HG02678 (cell line): Measurements from ENCODE around the gene RNFT2.

ENCODE experiments used
- ATAC-seq: cut with Tn5 transposase; IDR thresholded peaks from one replicate; pipeline ENCODE4 v1.9.1; 2021; ENCODE audit warnings: mild to moderate bottlenecking, moderate library complexity; ENCODE audit not compliant: unreplicated experiment

RNFT2 gene

DNA sequence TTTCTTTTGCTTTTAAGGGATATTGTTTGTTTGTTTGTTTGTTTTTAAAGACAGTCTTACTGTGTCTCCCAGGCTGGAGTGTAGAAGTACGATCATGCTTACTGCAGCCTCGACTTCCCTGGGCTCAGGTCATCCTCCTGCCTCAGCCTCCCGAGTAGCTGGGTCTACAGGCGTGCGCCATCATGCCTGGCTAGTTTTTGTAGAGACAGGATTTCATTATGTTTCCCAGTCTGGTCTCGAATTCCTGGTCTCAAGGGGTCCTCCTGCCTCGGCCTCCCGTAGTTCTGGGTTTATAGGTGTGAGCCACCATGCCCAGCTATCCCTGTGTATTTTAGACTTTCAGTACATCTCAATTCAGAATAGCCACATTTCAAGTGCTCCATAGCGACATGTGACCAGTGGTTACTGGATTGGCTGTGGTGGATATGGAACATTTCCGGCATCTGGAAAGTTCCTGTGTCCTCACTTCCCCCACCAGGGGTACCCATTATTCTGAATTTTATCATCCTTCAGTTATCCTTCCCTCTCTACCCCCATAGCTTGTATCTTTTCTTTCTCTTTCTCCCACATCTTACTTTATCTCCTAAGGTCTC is 82.0 kb downstream of the RNFT2 start:
- no peak for ATAC-seq

GRCh38 chr12:116821291-116821690 is 83.2 kb downstream of the RNFT2 start:
- ATAC-seq: no peak

- ATAC-seq: no peak
Observed at GRCh38 chr12:116827432-116827831, 89.3 kb downstream of the RNFT2 start.

- no peak for ATAC-seq
Observed at GRCh38 chr12:116832353-116832752, 94.2 kb downstream of the RNFT2 start.

GRCh38 chr12:116833474-116833873 is 95.4 kb downstream of the RNFT2 start:
- no peak for ATAC-seq

DNA sequence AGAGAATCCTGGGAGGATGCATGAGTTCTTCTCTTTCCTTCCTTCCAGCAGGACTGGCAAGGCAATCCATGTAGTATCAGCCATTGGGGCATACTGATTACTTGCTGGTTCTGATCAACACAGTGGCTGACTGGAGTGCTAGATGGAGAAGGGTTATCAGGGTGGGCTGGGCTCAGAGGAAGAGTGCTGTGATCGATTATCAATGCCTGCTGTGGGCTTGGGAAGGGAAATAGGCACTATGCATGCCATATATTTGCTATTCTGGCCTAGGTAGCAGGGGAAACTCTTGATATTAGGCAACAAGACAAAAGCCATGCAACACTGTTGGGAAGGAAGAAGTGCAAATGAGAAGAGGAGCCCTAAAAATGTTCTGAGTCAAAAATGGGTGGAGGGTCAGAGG is 97.4 kb downstream of the RNFT2 start:
- ATAC-seq: no peak

- ATAC-seq: no peak
Observed at GRCh38 chr12:116837097-116837496, 99.0 kb downstream of the RNFT2 start.

GRCh38 chr12:116838365-116838764 is 100.2 kb downstream of the RNFT2 start:
- ATAC-seq: no peak

DNA sequence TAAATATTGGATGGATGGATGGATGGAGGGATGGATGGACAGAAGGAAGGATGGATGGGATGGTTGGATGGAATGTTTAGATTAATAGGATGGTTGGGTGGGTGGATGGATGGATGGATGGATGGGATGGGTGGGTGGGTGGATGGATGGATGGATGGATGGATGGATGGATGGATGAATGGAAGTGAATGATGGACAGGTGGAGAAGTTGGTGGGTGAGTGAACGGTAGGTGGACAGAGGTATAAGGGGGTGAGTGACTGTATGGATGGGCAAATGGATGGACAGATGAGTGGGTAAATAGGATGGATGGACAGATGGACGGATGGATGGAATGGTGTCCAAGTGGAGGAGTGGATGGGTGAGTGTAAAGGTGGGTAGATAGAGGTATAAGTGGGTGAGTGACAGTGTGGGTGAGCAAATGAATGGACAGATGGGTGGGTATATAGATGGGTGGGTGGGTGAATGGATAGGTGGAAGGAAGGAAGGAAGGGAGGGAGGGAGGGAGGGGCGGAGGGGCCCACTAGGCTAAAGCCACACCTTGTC is 101.2 kb downstream of the RNFT2 start:
- no peak for ATAC-seq

DNA sequence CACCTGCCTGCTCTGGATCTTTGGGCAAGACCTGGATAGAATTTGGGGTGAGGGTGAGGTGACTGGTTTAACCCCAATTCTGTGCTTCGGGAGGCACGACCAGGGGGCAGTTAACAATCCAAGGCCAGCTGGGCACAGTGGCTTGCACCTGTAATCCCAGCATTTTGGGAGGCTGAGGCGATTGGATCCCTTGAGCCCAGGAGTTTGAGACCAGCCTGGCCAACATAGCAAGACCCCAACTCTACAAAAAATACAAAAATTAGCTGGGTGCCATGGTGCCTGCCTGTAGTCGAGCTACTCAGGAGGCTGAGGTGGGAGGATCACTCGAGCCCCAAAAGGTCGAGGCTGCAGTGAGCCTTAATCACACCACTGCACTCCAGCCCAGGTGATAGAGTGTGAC is 105.0 kb downstream of the RNFT2 start:
- no peak for ATAC-seq

GRCh38 chr12:116849216-116849615 is 111.1 kb downstream of the RNFT2 start:
- ATAC-seq: no peak

- no peak for ATAC-seq
Observed at GRCh38 chr12:116852303-116852702, 114.2 kb downstream of the RNFT2 start.

- ATAC-seq: no peak
Observed at GRCh38 chr12:116853507-116853906, 115.4 kb downstream of the RNFT2 start.

GRCh38 chr12:116855744-116856470 is 117.8 kb downstream of the RNFT2 start:
- no peak for ATAC-seq

DNA sequence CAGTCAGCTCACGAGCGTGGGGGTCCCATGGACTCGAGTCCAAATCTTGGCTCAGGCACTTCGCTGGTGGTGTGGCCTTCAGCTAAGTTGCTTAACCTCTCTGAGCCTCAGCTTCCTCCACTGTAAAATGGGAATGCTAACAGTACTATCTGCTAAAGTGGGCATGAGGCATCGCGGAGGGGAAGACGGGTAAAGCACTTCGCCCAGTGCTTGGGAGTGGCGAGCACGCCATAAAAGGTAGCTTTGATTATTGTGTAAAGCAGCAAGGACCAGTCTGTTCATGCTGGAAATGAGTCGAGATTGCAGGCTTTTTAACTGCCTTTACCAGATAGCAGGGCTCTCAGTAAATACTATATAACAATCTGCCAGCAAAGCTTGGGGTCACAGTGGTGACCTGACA is 118.6 kb downstream of the RNFT2 start:
- no peak for ATAC-seq

- ATAC-seq: no peak
Observed at GRCh38 chr12:116859079-116859478, 121.0 kb downstream of the RNFT2 start.

GRCh38 chr12:116860263-116860662 is 122.1 kb downstream of the RNFT2 start:
- ATAC-seq: no peak

DNA sequence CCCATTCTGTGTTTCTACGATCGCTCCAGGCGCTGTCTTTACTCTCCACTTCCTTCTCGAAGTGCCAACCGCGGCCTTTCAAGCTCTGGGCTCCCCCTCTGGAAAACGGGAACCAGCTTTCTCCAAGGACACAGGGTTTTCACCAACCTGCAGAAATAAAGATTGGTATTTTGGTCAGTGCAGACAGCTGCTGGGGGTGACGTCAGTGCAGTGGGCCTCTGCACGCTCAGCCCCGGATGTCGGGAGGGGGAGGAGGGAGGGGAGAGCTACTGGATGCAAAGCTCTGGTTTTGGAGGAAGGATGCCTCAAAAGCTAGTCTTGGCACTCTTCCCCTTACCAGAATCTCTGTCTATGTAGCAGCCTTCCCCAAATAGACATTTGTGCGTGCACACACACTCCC is 123.2 kb downstream of the RNFT2 start:
- ATAC-seq: peak; percentile 89

GRCh38 chr12:116862167-116862566 is 124.1 kb downstream of the RNFT2 start:
- ATAC-seq: no peak

DNA sequence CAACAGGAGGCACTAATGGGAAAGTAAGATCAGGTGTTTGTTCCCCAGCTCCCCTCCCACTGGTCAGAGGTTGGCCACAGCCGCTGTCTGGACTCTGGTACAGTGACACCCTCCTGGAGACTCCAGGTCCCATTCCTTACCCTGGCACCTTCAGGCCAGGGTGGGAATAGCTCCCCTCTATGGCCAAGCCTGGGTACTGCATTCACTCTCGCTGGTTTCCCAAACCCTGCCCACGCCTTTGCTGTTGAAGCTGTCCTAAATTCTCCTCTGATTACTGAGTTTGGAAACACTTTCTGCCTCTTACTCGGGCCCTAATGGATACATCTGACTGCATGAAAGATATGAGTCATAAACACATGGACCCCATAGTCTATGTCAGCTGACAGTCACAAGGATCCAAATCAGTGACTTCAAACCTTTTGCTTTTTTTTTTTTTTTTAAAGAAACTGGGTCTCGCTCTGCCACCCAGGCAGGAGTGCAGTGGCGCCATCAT is 125.2 kb downstream of the RNFT2 start:
- no peak for ATAC-seq

DNA sequence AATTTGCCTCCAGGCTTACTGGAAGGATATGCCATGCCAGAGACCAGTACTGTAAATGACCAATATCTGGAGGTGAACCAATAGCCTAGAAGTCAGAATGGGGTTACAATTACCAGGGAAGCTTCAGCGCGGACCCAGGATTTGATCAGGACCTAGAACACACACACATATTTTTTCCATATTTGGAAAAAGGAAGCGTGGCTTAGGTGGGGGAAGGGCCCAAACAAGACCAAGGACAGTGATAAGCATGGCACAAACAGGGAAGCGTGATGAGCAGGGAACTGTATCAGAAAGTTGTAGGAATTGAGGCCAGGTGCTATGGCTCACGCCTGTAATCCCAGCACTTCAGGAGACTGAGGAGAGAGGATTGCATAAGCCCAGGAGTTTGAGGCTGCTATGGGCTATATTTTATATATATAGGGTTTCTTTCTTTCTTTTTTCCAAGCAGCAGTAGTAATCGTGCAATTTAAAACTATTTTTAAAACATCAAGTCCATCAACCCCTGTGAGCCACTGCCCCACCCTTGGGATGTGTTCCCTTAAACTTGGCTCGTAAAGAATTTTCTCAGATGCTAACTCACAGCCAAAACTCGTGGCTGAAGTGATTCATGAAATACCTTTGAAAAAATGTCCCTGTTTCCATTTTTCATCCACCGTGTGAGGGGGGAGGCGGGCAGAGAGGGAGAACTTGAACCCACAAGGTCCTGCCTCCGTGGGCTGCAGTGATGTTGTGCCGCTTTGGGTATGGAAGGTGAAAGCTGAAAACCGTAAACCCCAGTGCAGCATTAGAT is 126.5 kb downstream of the RNFT2 start:
- ATAC-seq: no peak

- no peak for ATAC-seq
Observed at GRCh38 chr12:116867523-116867922, 129.4 kb downstream of the RNFT2 start.
